HG02943 (cell line): ENCODE results near the gene SASH1.

ENCODE experiments used
- ATAC-seq: cut with Tn5 transposase; IDR thresholded peaks from one replicate; pipeline ENCODE4 v1.9.1; 2021; ENCODE audit warnings: mild to moderate bottlenecking, low read depth, moderate library complexity; ENCODE audit not compliant: unreplicated experiment

The SASH1 gene

GRCh38 chr6:148479497-148479896 is 136.9 kb downstream of the SASH1 start:
- no peak for ATAC-seq

GRCh38 chr6:148487461-148487860 is 144.8 kb downstream of the SASH1 start:
- no peak for ATAC-seq

GRCh38 chr6:148491638-148492251 is 149.1 kb downstream of the SASH1 start:
- no peak for ATAC-seq

- no peak for ATAC-seq
Measured at GRCh38 chr6:148492654-148493290, 150.1 kb downstream of the SASH1 start.

GRCh38 chr6:148493424-148493823 is 150.8 kb downstream of the SASH1 start:
- ATAC-seq: no peak

GRCh38 chr6:148494226-148494625 is 151.6 kb downstream of the SASH1 start:
- no peak for ATAC-seq

GRCh38 chr6:148495029-148495428 is 152.4 kb downstream of the SASH1 start:
- ATAC-seq: no peak

- no peak for ATAC-seq
Measured at GRCh38 chr6:148497257-148497656, 154.6 kb downstream of the SASH1 start.

- ATAC-seq: no peak
Measured at GRCh38 chr6:148497717-148498116, 155.1 kb downstream of the SASH1 start.

- ATAC-seq: no peak
Measured at GRCh38 chr6:148500402-148500801, 157.8 kb downstream of the SASH1 start.

- no peak for ATAC-seq
Measured at GRCh38 chr6:148501178-148501590, 158.5 kb downstream of the SASH1 start.

GRCh38 chr6:148502083-148502772 is 159.6 kb downstream of the SASH1 start:
- no peak for ATAC-seq

GRCh38 chr6:148502773-148503135 is 160.1 kb downstream of the SASH1 start:
- no peak for ATAC-seq

- ATAC-seq: no peak
Measured at GRCh38 chr6:148503703-148504102, 161.1 kb downstream of the SASH1 start.

- no peak for ATAC-seq
Measured at GRCh38 chr6:148507774-148508173, 165.1 kb downstream of the SASH1 start.

GRCh38 chr6:148508401-148509041 is 165.9 kb downstream of the SASH1 start:
- no peak for ATAC-seq

GRCh38 chr6:148509119-148509799 is 166.6 kb downstream of the SASH1 start:
- ATAC-seq: no peak

GRCh38 chr6:148509800-148510581 is 167.4 kb downstream of the SASH1 start:
- no peak for ATAC-seq

GRCh38 chr6:148513145-148514071 is 170.8 kb downstream of the SASH1 start:
- no peak for ATAC-seq
